Lower leg skin (tissue), 4 donors: ENCODE measurements around the gene NOM1. TPM values are rescaled to one million over a fixed set of nuclear protein-coding genes. Genes with fewer than 3 reads are reported as not detected.
"Not testable (repeated sequence)": the region's sequence is repeated elsewhere in the genome, so short reads cannot be mapped to it uniquely, and the experiment has no call there.

Experiments used
- DNase-seq, 2 donors: peaks; one replicate each; pipeline ENCODE4 v3.0.0-alpha.2; 2019; ENCODE audit warnings: low spot score in 2 of 2
- H3K4me3 ChIP-seq: fragments of 200-600 bp; sonication (generic); 2 replicates; pipeline ENCODE4 v1.5.1; 2017; ENCODE audit warnings: mild to moderate bottlenecking, low read depth; ENCODE audit not compliant: poor library complexity, severe bottlenecking
- CTCF ChIP-seq, 3 donors: fragments of 450-650 bp; IDR thresholded peaks; one replicate each; pipeline ENCODE4 v1.5.1; 2016; ENCODE audit warnings: antibody characterized with exemption in 3 of 3, mild to moderate bottlenecking in 3 of 3, moderate library complexity in 2 of 3
- POLR2A ChIP-seq, 2 donors: fragments of 450-650 bp; IDR thresholded peaks; one replicate each; pipeline ENCODE4 v1.6.1; 2016 to 2017; ENCODE audit warnings: antibody characterized with exemption in 2 of 2, mild to moderate bottlenecking in 1 of 2, moderate library complexity in 1 of 2
- WGBS, 2 donors: methylation state at CpG; one replicate each; pipeline ENCODE4 v1.1.5; 2018; 5-methylcytosine and 5-hydroxymethylcytosine counted together
- intact Hi-C: fragments of 100-400 bp; cut with DNase I; formaldehyde crosslinking; loops from one replicate; pipeline ENCODE4 v1.15.0; 2023; ENCODE audit warnings: low total_unique reads
- total RNA-seq, 4 donors: library from RNA; depleted of rRNA; stranded (reverse); fragments of >200 nt; gene quantifications; one replicate each; pipeline ENCODE4 v1.1.0, GENCODE V29; 2016

NOM1 gene
- total RNA-seq, 4 donors from 2014 or later: 9.0 to 26.4 (median 17.4) TPM

GRCh38 chr7:156928406-156928747 is 21.1 kb upstream of the NOM1 start:
- intact Hi-C loops: no loop called here
- H3K4me3 ChIP-seq: no peak overlapping the region
- WGBS, 2 donors: 44% methylated on average over 5 of the region's 5 CpGs
- peak in 1 of 2 donors; percentile 70 for DNase-seq
- TF ChIP-seq POLR2A (IDR thresholded peaks at IDR 0.05) (no peak), CTCF (IDR thresholded peaks at IDR 0.05) (no peak)

DNA sequence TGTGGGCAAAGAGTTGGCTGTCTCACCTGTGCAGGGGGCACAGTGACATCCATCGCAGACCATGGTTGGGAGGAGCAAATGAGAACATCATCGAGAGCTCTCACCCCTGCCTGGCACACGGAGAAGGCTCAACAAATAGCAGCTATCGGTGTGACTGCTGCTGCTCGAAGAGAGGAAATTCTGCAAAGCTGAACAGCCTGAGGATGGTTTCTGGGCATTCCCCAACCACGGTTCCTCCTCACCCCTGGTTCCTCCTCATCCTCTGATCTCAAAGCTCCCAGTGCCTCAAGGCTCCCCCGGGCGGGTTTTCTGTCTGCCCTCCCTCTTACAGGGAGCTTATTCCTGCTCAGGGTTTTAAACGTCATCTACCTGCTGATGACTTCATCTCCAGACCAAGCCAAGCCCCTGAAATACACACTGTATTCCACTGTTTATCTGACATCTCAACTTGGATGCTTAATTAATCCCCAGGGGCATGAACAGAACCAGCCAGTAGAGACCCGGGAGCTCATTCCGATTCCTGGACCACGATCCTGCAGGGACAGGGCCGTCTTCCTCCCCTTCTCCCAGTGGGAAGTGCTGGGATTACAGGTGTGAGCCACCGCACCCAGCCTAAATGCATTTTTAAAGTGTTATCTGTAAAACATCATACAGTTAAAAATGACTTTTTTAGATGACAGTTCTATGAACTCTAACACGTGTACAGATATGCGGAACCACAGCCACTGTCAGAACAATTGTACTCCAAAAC is 19.5 kb upstream of the NOM1 start:
- WGBS, 2 donors: 44 to 49% methylated on average over 16 of the region's 16 CpGs
- DNase-seq: peak in 1 of 2 donors; percentile 64
- intact Hi-C loops: no loop called here
- no peak overlapping the region for H3K4me3 ChIP-seq
- no peak for TF ChIP-seq POLR2A (IDR thresholded peaks at IDR 0.05)
- TF ChIP-seq CTCF (IDR thresholded peaks at IDR 0.05): no peak

DNA sequence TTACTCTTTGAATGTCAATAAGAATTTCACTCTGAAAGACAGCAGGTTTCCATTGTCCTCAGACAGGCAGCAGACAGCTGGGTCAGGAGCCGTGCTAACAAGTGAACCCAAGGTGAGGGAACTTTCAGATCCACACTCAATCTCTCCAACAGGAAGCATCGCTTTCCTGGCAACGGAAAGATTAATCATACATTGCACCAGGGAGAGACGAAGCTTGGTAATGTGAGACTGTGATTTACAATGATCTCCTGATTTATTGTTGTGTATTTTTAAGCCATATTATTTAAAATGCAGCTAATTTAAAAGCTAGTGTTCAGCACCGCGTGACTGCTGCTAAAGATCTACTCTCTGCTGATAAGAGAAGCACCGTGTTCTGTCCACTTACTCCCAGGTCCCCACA is 17.5 kb upstream of the NOM1 start:
- no peak for DNase-seq
- TF ChIP-seq POLR2A (IDR thresholded peaks at IDR 0.05) (no peak), CTCF (IDR thresholded peaks at IDR 0.05) (no peak)
- intact Hi-C loops: no loop called here
- WGBS, 2 donors: 25% methylated on average over 7 of the region's 7 CpGs
- no peak overlapping the region for H3K4me3 ChIP-seq

DNA sequence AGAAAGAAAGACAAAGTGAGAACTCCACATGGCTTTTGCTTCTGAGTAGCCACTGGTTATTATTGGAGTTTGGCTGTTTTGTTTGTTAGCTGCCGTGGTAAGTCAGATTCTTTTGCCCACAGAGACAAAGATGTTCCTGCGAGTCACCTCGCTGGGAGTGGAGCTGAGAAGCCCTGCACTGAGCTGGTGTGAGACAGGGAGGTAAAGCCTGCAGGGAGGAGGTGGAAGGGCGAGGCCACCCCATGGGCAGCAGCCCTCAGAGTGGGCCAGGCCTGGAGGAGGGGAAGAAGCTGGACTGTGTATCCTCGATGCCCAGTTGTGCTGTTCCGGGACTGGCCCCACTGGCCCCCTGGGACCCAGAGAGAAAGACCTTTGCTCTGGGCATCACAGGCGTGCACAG is 14.3 kb upstream of the NOM1 start:
- peak in 1 of 2 donors; percentile 72 for DNase-seq
- no peak overlapping the region for H3K4me3 ChIP-seq
- intact Hi-C loops: no loop called here
- WGBS, 2 donors: 90 to 91% methylated on average over 7 of the region's 7 CpGs
- TF ChIP-seq POLR2A (IDR thresholded peaks at IDR 0.05) (no peak), CTCF (IDR thresholded peaks at IDR 0.05) (no peak)

GRCh38 chr7:156936766-156937165 is 12.7 kb upstream of the NOM1 start:
- H3K4me3 ChIP-seq, intact Hi-C loops: not testable (repeated sequence)
- 96 to 97% methylated on average over 3 of the region's 3 CpGs for WGBS, 2 donors
- DNase-seq: peak in 1 of 2 donors; percentile 14

- no peak overlapping the region for H3K4me3 ChIP-seq
- WGBS, 2 donors: 92 to 94% methylated on average over 52 to 57 of the region's 57 CpGs
- intact Hi-C loops: loop anchor here (10.0 kb wide), 1 partner anchor 334 kb away; no protein-coding TSS in a partner anchor
- no peak for TF ChIP-seq POLR2A (IDR thresholded peaks at IDR 0.05)
- TF ChIP-seq CTCF (IDR thresholded peaks at IDR 0.05): no peak
- no peak for DNase-seq
These were observed 8.9 kb upstream of the NOM1 start for GRCh38 chr7:156940421-156941122.
